HCT116 (cell line): ENCODE results near the gene ART1. TPM values are rescaled to one million over a fixed set of nuclear protein-coding genes. Genes with fewer than 3 reads are reported as not detected.

Source experiments
- ATAC-seq: fragments of 200-7000 bp; cut with Tn5 transposase; 2 replicates; pipeline ENCODE4 v1.9.1; 2020; ENCODE audit warnings: mild to moderate bottlenecking, moderate library complexity
- BruUV-seq: library from RNA; stranded (reverse); fragments of 400-500 nt; replicated peaks from 2 replicates; lab custom pipeline; 2021; lab: Mats Ljungman, UMichigan
- CTCF ChIA-PET: fragments of 300-600 bp; sonication (Branson Sonifier 250); formaldehyde crosslinking; loops from one replicate; lab custom pipeline; 2021; ENCODE audit warnings: antibody characterized with exemption; lab: Charles Lee
- POLR2A ChIA-PET: fragments of 300-600, 350-600 bp; sonication (Branson Sonifier 250); formaldehyde crosslinking; loops from one replicate; lab custom pipeline; 2021; ENCODE audit warnings: antibody characterized with exemption; lab: Charles Lee
- RAD21 ChIA-PET, 2 experiments: fragments of 300-600 bp; sonication (Branson Sonifier 250); formaldehyde crosslinking; loops; one replicate each; lab custom pipeline; 2023; ENCODE audit warnings: low total read pairs in 2 of 2; ENCODE audit not compliant: uncharacterized antibody in 2 of 2, unreplicated experiment in 2 of 2, low non-redundant PET in 1 of 2; lab: Charles Lee
- DNase-seq: peaks from one replicate; pipeline ENCODE4 v3.0.0-alpha.2; 2010; ENCODE audit warnings: low read depth, low spot score
- H2AFZ ChIP-seq: fragments of 200-600 bp; shearing (Covaris generic), sonication (generic); 2 replicates; pipeline ENCODE4 v1.6.1; 2017; ENCODE audit warnings: low read depth, mixed run types, mixed read lengths, antibody characterized with exemption, low read length; ENCODE audit not compliant: poor library complexity, severe bottlenecking
- H3K27ac ChIP-seq: 2 replicates; pipeline ENCODE4 v1.5.1; 2012; ENCODE audit warnings: low read depth, low read length
- H3K27me3 ChIP-seq: fragments of 200-600 bp; sonication (generic); 2 replicates; pipeline ENCODE4 v1.6.1; 2016; ENCODE audit warnings: mixed run types, low read length, mixed read lengths; ENCODE audit not compliant: insufficient read depth
- H3K36me3 ChIP-seq, 2 experiments: fragments of 200-500 bp in 1 of 2; fragments of 200-600 bp in 1 of 2; sonication (Bioruptor generic) in 1 of 2; sonication (generic) in 1 of 2; 2 replicates each; pipeline versions ENCODE4 v1.5.1 to v1.6.1; 2014 to 2016; ENCODE audit warnings: low read length in 2 of 2, inconsistent platforms in 1 of 2, mixed read lengths in 1 of 2, mixed run types in 1 of 2; ENCODE audit not compliant: insufficient read depth in 2 of 2, control insufficient read depth in 1 of 2
- H3K4me1 ChIP-seq, 2 experiments: fragments of 200-600 bp in 1 of 2; sonication (generic) in 1 of 2; 2 replicates each; pipeline versions ENCODE4 v1.5.1 to v1.6.1; 2012 to 2017; ENCODE audit warnings: low read length in 2 of 2, inconsistent platforms in 1 of 2, mild to moderate bottlenecking in 1 of 2, mixed read lengths in 1 of 2, mixed run types in 1 of 2, moderate library complexity in 1 of 2; ENCODE audit not compliant: insufficient read depth in 2 of 2, control insufficient read depth in 1 of 2
- H3K4me2 ChIP-seq: fragments of 200-600 bp; sonication (generic); 2 replicates; pipeline ENCODE4 v1.6.1; 2017; ENCODE audit warnings: mixed run types, low read length, mixed read lengths
- H3K4me3 ChIP-seq, 2 experiments: fragments of 200-600 bp in 1 of 2; sonication (generic) in 1 of 2; replicated peaks in 1 of 2; 2 replicates each; pipeline ENCODE4 v1.5.1; 2011 to 2016; ENCODE audit warnings: low read length in 2 of 2, control low read depth in 1 of 2, low read depth in 1 of 2, mild to moderate bottlenecking in 1 of 2, mixed read lengths in 1 of 2, mixed run types in 1 of 2
- H3K79me2 ChIP-seq: fragments of 200-600 bp; sonication (generic); 2 replicates; pipeline ENCODE4 v1.6.1; 2017; ENCODE audit warnings: mild to moderate bottlenecking, mixed run types, low read length, moderate library complexity, mixed read lengths; ENCODE audit not compliant: insufficient read depth
- H3K9ac ChIP-seq: fragments of 200-600 bp; sonication (generic); 2 replicates; pipeline ENCODE4 v1.6.1; 2016; ENCODE audit warnings: low read length, mixed read lengths
- H3K9me2 ChIP-seq: fragments of 200-600 bp; sonication (generic), shearing (Covaris generic); 2 replicates; pipeline ENCODE4 v1.6.1; 2017; ENCODE audit warnings: mixed run types, mild to moderate bottlenecking, moderate library complexity; ENCODE audit not compliant: insufficient read depth
- H3K9me3 ChIP-seq, 2 experiments: fragments of 200-500 bp in 1 of 2; fragments of 200-600 bp in 1 of 2; sonication (Bioruptor generic) in 1 of 2; sonication (generic) in 1 of 2; 2 replicates each; pipeline ENCODE4 v1.6.1; 2014 to 2017; ENCODE audit warnings: low read length in 2 of 2, mixed read lengths in 2 of 2, inconsistent platforms in 1 of 2, low read depth in 1 of 2, mild to moderate bottlenecking in 1 of 2, mixed run types in 1 of 2, moderate library complexity in 1 of 2; ENCODE audit not compliant: control insufficient read depth in 1 of 2, insufficient read depth in 1 of 2
- H4K20me1 ChIP-seq: fragments of 200-600 bp; sonication (generic), shearing (Covaris generic); 2 replicates; pipeline ENCODE4 v1.6.1; 2017; ENCODE audit warnings: mixed run types, mild to moderate bottlenecking, moderate library complexity; ENCODE audit not compliant: insufficient read depth
- CEBPB ChIP-seq: IDR thresholded peaks from 2 replicates; pipeline ENCODE4 v1.6.1; 2012; ENCODE audit warnings: low read depth
- POLR2A ChIP-seq: IDR thresholded peaks from 2 replicates; pipeline ENCODE4 v1.7.0; 2011; ENCODE audit warnings: borderline replicate concordance; ENCODE audit not compliant: insufficient read depth, insufficient read length; ENCODE audit errors: extremely low read depth
- SRF ChIP-seq: IDR thresholded peaks from 2 replicates; pipeline ENCODE4 v1.6.1; 2012; ENCODE audit warnings: low read depth
- intact Hi-C: fragments of 100-400 bp; cut with micrococcal nuclease; formaldehyde crosslinking; loops from 2 replicates; pipeline ENCODE4 v1.10.0; 2022
- total RNA-seq: library from RNA; stranded (reverse); gene quantifications from one replicate; pipeline ENCODE4 v1.2.1, GENCODE V29; 2021; ENCODE audit not compliant: unreplicated experiment
- TF ChIP-seq, protein P1 (sequence below), 3 experiments: fragments of 200-600 bp in 1 of 3; sonication (generic) in 1 of 3; IDR thresholded peaks in 2 of 3; conservative IDR thresholded peaks in 1 of 3; 2 replicates each; pipeline ENCODE4 v1.5.1; 2012 to 2017; ENCODE audit warnings: low read depth in 2 of 3, low read length in 2 of 3, antibody characterized with exemption in 1 of 3, borderline replicate concordance in 1 of 3, control low read depth in 1 of 3, mild to moderate bottlenecking in 1 of 3, mixed read lengths in 1 of 3, mixed run types in 1 of 3, moderate library complexity in 1 of 3; ENCODE audit not compliant: insufficient read depth in 1 of 3
- TF ChIP-seq, protein P2 (sequence below): IDR thresholded peaks from 2 replicates; pipeline ENCODE4 v1.6.1; 2012
- TF ChIP-seq, protein P3 (sequence below): IDR thresholded peaks from 2 replicates; pipeline ENCODE4 v1.6.1; 2012; ENCODE audit warnings: low read depth

Gene ART1
- total RNA-seq, 1 experiment from 2014 or later, result not detected

DNA sequence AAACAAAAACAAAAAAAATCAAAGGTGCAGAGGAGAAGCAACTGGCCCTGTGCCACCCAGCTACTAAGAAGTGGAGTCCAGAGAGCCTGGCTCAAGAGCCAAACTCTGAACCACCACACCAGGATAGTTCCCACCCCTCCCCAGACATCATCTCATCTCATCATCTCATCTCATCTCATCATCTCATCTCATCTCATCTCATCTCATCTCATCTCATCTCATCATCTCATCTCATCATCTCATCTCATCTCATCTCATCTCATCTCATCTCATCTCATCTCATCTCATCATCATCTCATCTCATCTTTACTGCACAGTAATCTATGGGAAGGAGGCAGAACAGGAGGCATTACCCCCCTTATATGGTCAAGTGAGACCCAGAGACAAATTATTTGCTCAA lies 17.9 kb downstream of the ART1 start:
- no peaks in the 10 kb centered on the region for H3K79me2 ChIP-seq
- BruUV-seq, result TSS peak; percentile 23
- intact Hi-C loops, result no loop called here
- no peak overlapping the region for H3K4me2 ChIP-seq
- H3K4me1 ChIP-seq, result no peaks in the 10 kb centered on the region
- no peak for TF ChIP-seq CEBPB
- no peaks in the 10 kb centered on the region; a peak in 1 of 4 replicates for H3K36me3 ChIP-seq
- no peak overlapping the region for H2AFZ ChIP-seq
- ChIA-PET RAD21 (no interaction called here), CTCF (no interaction called here), POLR2A (no interaction called here)
- H3K9ac ChIP-seq, result no peak overlapping the region
- H3K9me3 ChIP-seq, result no peaks in the 10 kb centered on the region
- no peak overlapping the region for H3K27ac ChIP-seq
- ATAC-seq (no peak), DNase-seq (no peak)
- H3K4me3 ChIP-seq, result no peak overlapping the region
- H3K9me2 ChIP-seq, result no peaks in the 10 kb centered on the region
- H4K20me1 ChIP-seq, result no peaks in the 10 kb centered on the region
- H3K27me3 ChIP-seq, result no peaks in the 10 kb centered on the region

DNA sequence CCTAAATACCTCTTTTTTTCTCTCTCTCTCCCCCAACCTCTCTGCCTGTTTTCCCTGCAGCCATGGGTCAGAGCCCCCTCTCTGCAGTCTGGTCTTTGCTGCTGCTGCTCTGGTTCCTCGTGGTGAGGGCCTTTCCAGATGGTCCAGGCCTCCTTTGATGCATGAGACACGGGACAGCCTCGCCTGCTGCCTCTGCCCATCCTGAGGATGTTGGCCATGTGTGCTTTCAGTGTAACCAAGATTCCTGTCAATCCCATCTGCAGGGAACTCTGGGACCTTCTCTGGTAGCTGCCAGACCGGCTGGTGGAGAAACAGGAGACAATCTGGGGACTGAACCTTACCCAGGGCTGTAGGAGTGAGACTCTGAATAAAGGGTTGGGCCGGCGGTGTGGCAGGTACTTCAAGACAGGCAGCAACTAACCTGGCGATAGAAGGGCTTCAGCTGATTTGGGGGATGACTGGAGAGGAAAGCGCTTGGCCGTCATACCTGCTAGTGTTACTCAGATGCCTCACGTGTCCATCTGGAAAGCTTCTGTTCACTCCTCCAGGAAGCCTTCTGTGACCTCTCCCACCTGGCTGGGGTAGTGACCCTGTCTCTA lies 19.2 kb downstream of the ART1 start:
- Histone ChIP-seq H3K9me2 (no peaks in the 10 kb centered on the region), H3K4me2 (no peak overlapping the region), H3K9ac (no peak overlapping the region), H3K4me1 (no peaks in the 10 kb centered on the region), H3K79me2 (no peaks in the 10 kb centered on the region)
- intact Hi-C loops, result no loop called here
- POLR2A ChIA-PET, result no interaction called here
- ATAC-seq, result no peak
- TF ChIP-seq, protein P1, sequence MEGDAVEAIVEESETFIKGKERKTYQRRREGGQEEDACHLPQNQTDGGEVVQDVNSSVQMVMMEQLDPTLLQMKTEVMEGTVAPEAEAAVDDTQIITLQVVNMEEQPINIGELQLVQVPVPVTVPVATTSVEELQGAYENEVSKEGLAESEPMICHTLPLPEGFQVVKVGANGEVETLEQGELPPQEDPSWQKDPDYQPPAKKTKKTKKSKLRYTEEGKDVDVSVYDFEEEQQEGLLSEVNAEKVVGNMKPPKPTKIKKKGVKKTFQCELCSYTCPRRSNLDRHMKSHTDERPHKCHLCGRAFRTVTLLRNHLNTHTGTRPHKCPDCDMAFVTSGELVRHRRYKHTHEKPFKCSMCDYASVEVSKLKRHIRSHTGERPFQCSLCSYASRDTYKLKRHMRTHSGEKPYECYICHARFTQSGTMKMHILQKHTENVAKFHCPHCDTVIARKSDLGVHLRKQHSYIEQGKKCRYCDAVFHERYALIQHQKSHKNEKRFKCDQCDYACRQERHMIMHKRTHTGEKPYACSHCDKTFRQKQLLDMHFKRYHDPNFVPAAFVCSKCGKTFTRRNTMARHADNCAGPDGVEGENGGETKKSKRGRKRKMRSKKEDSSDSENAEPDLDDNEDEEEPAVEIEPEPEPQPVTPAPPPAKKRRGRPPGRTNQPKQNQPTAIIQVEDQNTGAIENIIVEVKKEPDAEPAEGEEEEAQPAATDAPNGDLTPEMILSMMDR (IDR thresholded peaks at IDR 0.05 in 2 of 3, conservative IDR thresholded peaks at IDR 0.05 in 1 of 3; ENCODE audit: borderline replicate concordance in 1 of 3, insufficient read depth in 1 of 3, low read depth in 2 of 3, low read length in 2 of 3), result no peak
- TF ChIP-seq SRF (no peak), POLR2A (no peak)
- TF ChIP-seq, protein P2, sequence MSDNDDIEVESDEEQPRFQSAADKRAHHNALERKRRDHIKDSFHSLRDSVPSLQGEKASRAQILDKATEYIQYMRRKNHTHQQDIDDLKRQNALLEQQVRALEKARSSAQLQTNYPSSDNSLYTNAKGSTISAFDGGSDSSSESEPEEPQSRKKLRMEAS, result no peak
- TF ChIP-seq, protein P3, sequence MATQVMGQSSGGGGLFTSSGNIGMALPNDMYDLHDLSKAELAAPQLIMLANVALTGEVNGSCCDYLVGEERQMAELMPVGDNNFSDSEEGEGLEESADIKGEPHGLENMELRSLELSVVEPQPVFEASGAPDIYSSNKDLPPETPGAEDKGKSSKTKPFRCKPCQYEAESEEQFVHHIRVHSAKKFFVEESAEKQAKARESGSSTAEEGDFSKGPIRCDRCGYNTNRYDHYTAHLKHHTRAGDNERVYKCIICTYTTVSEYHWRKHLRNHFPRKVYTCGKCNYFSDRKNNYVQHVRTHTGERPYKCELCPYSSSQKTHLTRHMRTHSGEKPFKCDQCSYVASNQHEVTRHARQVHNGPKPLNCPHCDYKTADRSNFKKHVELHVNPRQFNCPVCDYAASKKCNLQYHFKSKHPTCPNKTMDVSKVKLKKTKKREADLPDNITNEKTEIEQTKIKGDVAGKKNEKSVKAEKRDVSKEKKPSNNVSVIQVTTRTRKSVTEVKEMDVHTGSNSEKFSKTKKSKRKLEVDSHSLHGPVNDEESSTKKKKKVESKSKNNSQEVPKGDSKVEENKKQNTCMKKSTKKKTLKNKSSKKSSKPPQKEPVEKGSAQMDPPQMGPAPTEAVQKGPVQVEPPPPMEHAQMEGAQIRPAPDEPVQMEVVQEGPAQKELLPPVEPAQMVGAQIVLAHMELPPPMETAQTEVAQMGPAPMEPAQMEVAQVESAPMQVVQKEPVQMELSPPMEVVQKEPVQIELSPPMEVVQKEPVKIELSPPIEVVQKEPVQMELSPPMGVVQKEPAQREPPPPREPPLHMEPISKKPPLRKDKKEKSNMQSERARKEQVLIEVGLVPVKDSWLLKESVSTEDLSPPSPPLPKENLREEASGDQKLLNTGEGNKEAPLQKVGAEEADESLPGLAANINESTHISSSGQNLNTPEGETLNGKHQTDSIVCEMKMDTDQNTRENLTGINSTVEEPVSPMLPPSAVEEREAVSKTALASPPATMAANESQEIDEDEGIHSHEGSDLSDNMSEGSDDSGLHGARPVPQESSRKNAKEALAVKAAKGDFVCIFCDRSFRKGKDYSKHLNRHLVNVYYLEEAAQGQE, result no peak
- TF ChIP-seq, all 23 proteins: peak for 0
- no peaks in the 10 kb centered on the region for H3K27me3 ChIP-seq
- H3K4me3 ChIP-seq, result no peak overlapping the region
- H3K36me3 ChIP-seq, result no peaks in the 10 kb centered on the region; a peak in 1 of 4 replicates
- RAD21 ChIA-PET, result no interaction called here
- no peak overlapping the region for H3K27ac ChIP-seq
- H4K20me1 ChIP-seq, result no peaks in the 10 kb centered on the region
- no peak for DNase-seq
- CTCF ChIA-PET, result no interaction called here
- BruUV-seq, result no TSS peak
- H3K9me3 ChIP-seq, result no peaks in the 10 kb centered on the region
- H2AFZ ChIP-seq, result no peak overlapping the region
